Mucosa of rectum (tissue), 2 donors: ENCODE measurements around the gene GLIS1.

Source experiments
- H3K27ac ChIP-seq, 2 donors: one replicate each; pipeline ENCODE4 v1.7.0; 2013; ENCODE audit warnings: inconsistent platforms in 2 of 2, low read depth in 2 of 2, low read length in 2 of 2
- H3K27me3 ChIP-seq, 2 donors: one replicate each; pipeline ENCODE4 v1.7.0; 2013; ENCODE audit warnings: low read length in 2 of 2; ENCODE audit not compliant: control insufficient read depth in 2 of 2, insufficient read depth in 2 of 2
- H3K36me3 ChIP-seq, 2 donors: one replicate each; pipeline ENCODE4 v1.7.0; 2013; ENCODE audit warnings: low read length in 2 of 2; ENCODE audit not compliant: control insufficient read depth in 2 of 2, insufficient read depth in 2 of 2
- H3K4me1 ChIP-seq, 2 donors: one replicate each; pipeline ENCODE4 v1.7.0; 2013; ENCODE audit warnings: low read length in 2 of 2, mild to moderate bottlenecking in 1 of 2; ENCODE audit not compliant: control insufficient read depth in 2 of 2, insufficient read depth in 2 of 2
- H3K4me3 ChIP-seq, 2 donors: one replicate each; pipeline ENCODE4 v1.7.0; 2013; ENCODE audit warnings: low read length in 2 of 2
- H3K9ac ChIP-seq, 2 donors: one replicate each; pipeline ENCODE4 v1.7.0; 2013; ENCODE audit warnings: low read length in 2 of 2, low read depth in 1 of 2, mild to moderate bottlenecking in 1 of 2
- H3K9me3 ChIP-seq, 2 donors: one replicate each; pipeline ENCODE4 v1.7.0; 2013; ENCODE audit warnings: low read length in 2 of 2; ENCODE audit not compliant: control insufficient read depth in 2 of 2
- donor health status: healthy.
- donor health status: Normal muscosa, but diverticular disease.

The GLIS1 gene

GRCh38 chr1:53470155-53470554, 268.8 kb downstream of the GLIS1 start:
- H3K36me3 ChIP-seq = no peaks in the 10 kb centered on the region
- H3K4me1 ChIP-seq = no peaks in the 10 kb centered on the region
- no peak overlapping the region for H3K4me3 ChIP-seq
- H3K9ac ChIP-seq = no peak overlapping the region
- H3K27ac ChIP-seq = no peak overlapping the region
- no peaks in the 10 kb centered on the region for H3K27me3 ChIP-seq
- no peaks in the 10 kb centered on the region for H3K9me3 ChIP-seq

GRCh38 chr1:53469373-53469772, 269.6 kb downstream of the GLIS1 start:
- H3K9me3 ChIP-seq = no peaks in the 10 kb centered on the region
- no peak overlapping the region for H3K9ac ChIP-seq
- no peaks in the 10 kb centered on the region for H3K36me3 ChIP-seq
- no peak overlapping the region for H3K4me3 ChIP-seq
- H3K27me3 ChIP-seq = no peaks in the 10 kb centered on the region
- no peaks in the 10 kb centered on the region for H3K4me1 ChIP-seq
- no peak overlapping the region for H3K27ac ChIP-seq

GRCh38 chr1:53468374-53468773, 270.6 kb downstream of the GLIS1 start:
- no peak overlapping the region for H3K27ac ChIP-seq
- H3K27me3 ChIP-seq = no peaks in the 10 kb centered on the region
- H3K9me3 ChIP-seq = no peaks in the 10 kb centered on the region
- H3K9ac ChIP-seq = no peak overlapping the region
- H3K36me3 ChIP-seq = no peaks in the 10 kb centered on the region
- no peak overlapping the region for H3K4me3 ChIP-seq
- no peaks in the 10 kb centered on the region for H3K4me1 ChIP-seq

- Histone ChIP-seq H3K9ac (no peak overlapping the region), H3K27ac (no peak overlapping the region), H3K27me3 (no peaks in the 10 kb centered on the region), H3K36me3 (no peaks in the 10 kb centered on the region), H3K9me3 (no peaks in the 10 kb centered on the region), H3K4me1 (no peaks in the 10 kb centered on the region), H3K4me3 (no peak overlapping the region)
Observed at GRCh38 chr1:53467391-53467790, 271.6 kb downstream of the GLIS1 start.

- Histone ChIP-seq H3K36me3 (no peaks in the 10 kb centered on the region), H3K27ac (no peak overlapping the region), H3K27me3 (no peaks in the 10 kb centered on the region), H3K9ac (no peak overlapping the region), H3K4me3 (no peak overlapping the region), H3K4me1 (no peaks in the 10 kb centered on the region), H3K9me3 (no peaks in the 10 kb centered on the region)
Observed at GRCh38 chr1:53465023-53465957, 273.7 kb downstream of the GLIS1 start.

GRCh38 chr1:53463961-53464899, 274.7 kb downstream of the GLIS1 start:
- Histone ChIP-seq H3K27ac (no peak overlapping the region), H3K9me3 (no peaks in the 10 kb centered on the region), H3K4me3 (no peak overlapping the region), H3K9ac (no peak overlapping the region), H3K27me3 (no peaks in the 10 kb centered on the region), H3K36me3 (no peaks in the 10 kb centered on the region), H3K4me1 (no peaks in the 10 kb centered on the region)

GRCh38 chr1:53462769-53463501, 276.0 kb downstream of the GLIS1 start:
- no peaks in the 10 kb centered on the region for H3K9me3 ChIP-seq
- H3K27ac ChIP-seq = no peak overlapping the region
- no peaks in the 10 kb centered on the region for H3K36me3 ChIP-seq
- no peak overlapping the region for H3K4me3 ChIP-seq
- no peaks in the 10 kb centered on the region for H3K4me1 ChIP-seq
- no peak overlapping the region for H3K9ac ChIP-seq
- H3K27me3 ChIP-seq = no peaks in the 10 kb centered on the region

- Histone ChIP-seq H3K27me3 (no peaks in the 10 kb centered on the region), H3K4me3 (no peak overlapping the region), H3K9me3 (no peaks in the 10 kb centered on the region), H3K4me1 (no peaks in the 10 kb centered on the region), H3K36me3 (no peaks in the 10 kb centered on the region), H3K27ac (no peak overlapping the region), H3K9ac (no peak overlapping the region)
Observed at GRCh38 chr1:53462193-53462592, 276.8 kb downstream of the GLIS1 start.

GRCh38 chr1:53461323-53462044, 277.5 kb downstream of the GLIS1 start:
- H3K9me3 ChIP-seq = no peaks in the 10 kb centered on the region
- no peak overlapping the region for H3K9ac ChIP-seq
- no peaks in the 10 kb centered on the region for H3K36me3 ChIP-seq
- no peaks in the 10 kb centered on the region for H3K4me1 ChIP-seq
- no peak overlapping the region for H3K27ac ChIP-seq
- no peaks in the 10 kb centered on the region for H3K27me3 ChIP-seq
- H3K4me3 ChIP-seq = no peak overlapping the region
